Mucosa of stomach (tissue), 1 donor: ENCODE data around the gene TBR1.

Source experiments
- H3K27me3 ChIP-seq: one replicate; pipeline ENCODE4 v1.7.0; 2013; ENCODE audit warnings: mild to moderate bottlenecking, low read length; ENCODE audit not compliant: control insufficient read depth, insufficient read depth
- H3K36me3 ChIP-seq: one replicate; pipeline ENCODE4 v1.7.0; 2013; ENCODE audit warnings: low read length; ENCODE audit not compliant: control insufficient read depth, insufficient read depth
- H3K4me1 ChIP-seq: one replicate; pipeline ENCODE4 v1.7.0; 2013; ENCODE audit warnings: mild to moderate bottlenecking, low read length; ENCODE audit not compliant: control insufficient read depth, insufficient read depth
- H3K4me3 ChIP-seq: one replicate; pipeline ENCODE4 v1.7.0; 2013; ENCODE audit warnings: low read length
- H3K9ac ChIP-seq: one replicate; pipeline ENCODE4 v1.7.0; 2013; ENCODE audit warnings: mild to moderate bottlenecking, low read length, moderate library complexity
- H3K9me3 ChIP-seq: one replicate; pipeline ENCODE4 v1.7.0; 2013; ENCODE audit warnings: mild to moderate bottlenecking, low read length, moderate library complexity; ENCODE audit not compliant: control insufficient read depth
- donor health status: Pancreatic carcinoma.

TBR1 gene

GRCh38 chr2:161415987-161416707 is at the start of gene TBR1:
Gene TBR1, plus strand, starts transcription at chr2:161416297. Its CDS starts 114 bp downstream, at chr2:161416411.
- Histone ChIP-seq H3K4me3 (peak within 1 kb of the TSS; percentile 19), H3K9me3 (no peaks in the 10 kb centered on the region), H3K4me1 (peaks cover 12% of the 10 kb centered on the region), H3K36me3 (no peaks in the 10 kb centered on the region), H3K9ac (no peak within 1 kb of the TSS), H3K27me3 (peaks cover 74% of the 10 kb centered on the region)

GRCh38 chr2:161367675-161368074 is 48.4 kb upstream of the TBR1 start:
- H3K9ac ChIP-seq: no peak overlapping the region
- H3K4me1 ChIP-seq: no peaks in the 10 kb centered on the region
- no peaks in the 10 kb centered on the region for H3K9me3 ChIP-seq
- H3K27me3 ChIP-seq: no peaks in the 10 kb centered on the region
- no peaks in the 10 kb centered on the region for H3K36me3 ChIP-seq
- H3K4me3 ChIP-seq: no peak overlapping the region

GRCh38 chr2:161369311-161369710 is 46.8 kb upstream of the TBR1 start:
- no peak overlapping the region for H3K9ac ChIP-seq
- no peaks in the 10 kb centered on the region for H3K27me3 ChIP-seq
- no peaks in the 10 kb centered on the region for H3K9me3 ChIP-seq
- no peaks in the 10 kb centered on the region for H3K4me1 ChIP-seq
- no peaks in the 10 kb centered on the region for H3K36me3 ChIP-seq
- no peak overlapping the region for H3K4me3 ChIP-seq

GRCh38 chr2:161370981-161371380 is 45.1 kb upstream of the TBR1 start:
- no peaks in the 10 kb centered on the region for H3K36me3 ChIP-seq
- H3K4me3 ChIP-seq: no peak overlapping the region
- no peaks in the 10 kb centered on the region for H3K9me3 ChIP-seq
- no peaks in the 10 kb centered on the region for H3K27me3 ChIP-seq
- no peak overlapping the region for H3K9ac ChIP-seq
- no peaks in the 10 kb centered on the region for H3K4me1 ChIP-seq

GRCh38 chr2:161371869-161372268 is 44.2 kb upstream of the TBR1 start:
- no peaks in the 10 kb centered on the region for H3K4me1 ChIP-seq
- H3K9me3 ChIP-seq: no peaks in the 10 kb centered on the region
- H3K36me3 ChIP-seq: no peaks in the 10 kb centered on the region
- no peak overlapping the region for H3K4me3 ChIP-seq
- H3K9ac ChIP-seq: no peak overlapping the region
- no peaks in the 10 kb centered on the region for H3K27me3 ChIP-seq

GRCh38 chr2:161373942-161374341 is 42.2 kb upstream of the TBR1 start:
- H3K27me3 ChIP-seq: no peaks in the 10 kb centered on the region
- no peaks in the 10 kb centered on the region for H3K9me3 ChIP-seq
- no peak overlapping the region for H3K9ac ChIP-seq
- H3K4me1 ChIP-seq: no peaks in the 10 kb centered on the region
- H3K4me3 ChIP-seq: no peak overlapping the region
- H3K36me3 ChIP-seq: no peaks in the 10 kb centered on the region

GRCh38 chr2:161374446-161374845 is 41.7 kb upstream of the TBR1 start:
- H3K9me3 ChIP-seq: no peaks in the 10 kb centered on the region
- no peaks in the 10 kb centered on the region for H3K27me3 ChIP-seq
- H3K4me3 ChIP-seq: no peak overlapping the region
- H3K9ac ChIP-seq: no peak overlapping the region
- no peaks in the 10 kb centered on the region for H3K36me3 ChIP-seq
- H3K4me1 ChIP-seq: no peaks in the 10 kb centered on the region

- no peak overlapping the region for H3K9ac ChIP-seq
- H3K36me3 ChIP-seq: no peaks in the 10 kb centered on the region
- H3K27me3 ChIP-seq: no peaks in the 10 kb centered on the region
- H3K4me1 ChIP-seq: no peaks in the 10 kb centered on the region
- H3K4me3 ChIP-seq: no peak overlapping the region
- no peaks in the 10 kb centered on the region for H3K9me3 ChIP-seq
Observed at GRCh38 chr2:161379740-161380139, 36.4 kb upstream of the TBR1 start.

GRCh38 chr2:161381546-161381945 is 34.6 kb upstream of the TBR1 start:
- no peaks in the 10 kb centered on the region for H3K9me3 ChIP-seq
- no peaks in the 10 kb centered on the region for H3K4me1 ChIP-seq
- no peaks in the 10 kb centered on the region for H3K27me3 ChIP-seq
- H3K9ac ChIP-seq: no peak overlapping the region
- no peaks in the 10 kb centered on the region for H3K36me3 ChIP-seq
- no peak overlapping the region for H3K4me3 ChIP-seq

- Histone ChIP-seq H3K9me3 (no peaks in the 10 kb centered on the region), H3K36me3 (no peaks in the 10 kb centered on the region), H3K9ac (no peak overlapping the region), H3K4me1 (no peaks in the 10 kb centered on the region), H3K4me3 (no peak overlapping the region), H3K27me3 (no peaks in the 10 kb centered on the region)
Observed at GRCh38 chr2:161382747-161383146, 33.4 kb upstream of the TBR1 start.

GRCh38 chr2:161384864-161385263 is 31.2 kb upstream of the TBR1 start:
- Histone ChIP-seq H3K27me3 (no peaks in the 10 kb centered on the region), H3K4me1 (no peaks in the 10 kb centered on the region), H3K9ac (no peak overlapping the region), H3K36me3 (no peaks in the 10 kb centered on the region), H3K4me3 (no peak overlapping the region), H3K9me3 (no peaks in the 10 kb centered on the region)

- H3K27me3 ChIP-seq: no peaks in the 10 kb centered on the region
- no peak overlapping the region for H3K9ac ChIP-seq
- H3K9me3 ChIP-seq: no peaks in the 10 kb centered on the region
- no peak overlapping the region for H3K4me3 ChIP-seq
- H3K36me3 ChIP-seq: no peaks in the 10 kb centered on the region
- no peaks in the 10 kb centered on the region for H3K4me1 ChIP-seq
Observed at GRCh38 chr2:161386228-161386824, 29.8 kb upstream of the TBR1 start.
